Measurements from ENCODE around the gene SFSWAP. TPM values are rescaled to one million over a fixed set of nuclear protein-coding genes. Genes with fewer than 3 reads are reported as not detected.
"Not testable (repeated sequence)": the region's sequence is repeated elsewhere in the genome, so short reads cannot be mapped to it uniquely, and the experiment has no call there.

Gene SFSWAP
- total and polyA plus RNA-seq, 2 experiments from 2014 or later: 21.4 to 25.1 TPM

- H3K9me3 ChIP-seq (ENCODE audit: low read depth): no peaks in the 10 kb centered on the region
- H3K9me2 ChIP-seq (replicated peaks; ENCODE audit: insufficient read depth): no peaks in the 10 kb centered on the region
- no peaks in the 10 kb centered on the region for H4K20me1 ChIP-seq (ENCODE audit: insufficient read depth, poor library complexity, severe bottlenecking)
- H3K79me2 ChIP-seq: no peaks in the 10 kb centered on the region
- H3K36me3 ChIP-seq (replicated peaks; ENCODE audit: insufficient read depth, low read depth): no peaks in the 10 kb centered on the region
- no peak overlapping the region for H3K4me3 ChIP-seq
- WGBS (ENCODE audit: low lambda C conversion rate, missing lambda C conversion rate): 94% methylated on average over 14 of the region's 14 CpGs
- no peak for TF ChIP-seq EZH2 (IDR thresholded peaks at IDR 0.05; ENCODE audit: borderline replicate concordance)
- no peak for TF ChIP-seq CTCF (IDR thresholded peaks at IDR 0.05; ENCODE audit: poor library complexity)
- TF ChIP-seq EZH2phosphoT487 (IDR thresholded peaks at IDR 0.05; ENCODE audit: low read depth, severe bottlenecking, unreplicated experiment): no peak
- no peak overlapping the region for H3K27ac ChIP-seq
- no peak overlapping the region for H2AFZ ChIP-seq
- DNase-seq (ENCODE audit: low spot score): no peak
- H3K4me2 ChIP-seq: no peak overlapping the region
- H3K4me1 ChIP-seq (ENCODE audit: insufficient read depth): no peaks in the 10 kb centered on the region
- H3K27me3 ChIP-seq: no peaks in the 10 kb centered on the region
Observed at GRCh38 chr12:131776237-131776889, 65.5 kb downstream of the SFSWAP start.

GRCh38 chr12:131777269-131777668, 66.4 kb downstream of the SFSWAP start:
- not testable (repeated sequence) for DNase-seq (ENCODE audit: low spot score); H3K9me3 ChIP-seq (ENCODE audit: low read depth); H2AFZ ChIP-seq; H3K27ac ChIP-seq; H3K4me1 ChIP-seq (ENCODE audit: insufficient read depth); H3K27me3 ChIP-seq; H3K79me2 ChIP-seq; H3K9me2 ChIP-seq (replicated peaks; ENCODE audit: insufficient read depth); H3K4me2 ChIP-seq; H3K36me3 ChIP-seq (replicated peaks; ENCODE audit: insufficient read depth, low read depth); H3K4me3 ChIP-seq; H4K20me1 ChIP-seq (ENCODE audit: insufficient read depth, poor library complexity, severe bottlenecking)
- WGBS (ENCODE audit: low lambda C conversion rate, missing lambda C conversion rate): 94% methylated on average over 9 of the region's 9 CpGs

- Histone ChIP-seq H3K27me3 (no peaks in the 10 kb centered on the region), H3K4me1 (ENCODE audit: insufficient read depth) (no peaks in the 10 kb centered on the region), H3K27ac (no peak overlapping the region), H2AFZ (no peak overlapping the region), H3K4me2 (no peak overlapping the region), H3K36me3 (replicated peaks; ENCODE audit: insufficient read depth, low read depth) (no peaks in the 10 kb centered on the region), H3K9me2 (replicated peaks; ENCODE audit: insufficient read depth) (no peaks in the 10 kb centered on the region), H4K20me1 (ENCODE audit: insufficient read depth, poor library complexity, severe bottlenecking) (no peaks in the 10 kb centered on the region), H3K4me3 (no peak overlapping the region), H3K79me2 (no peaks in the 10 kb centered on the region), H3K9me3 (ENCODE audit: low read depth) (no peaks in the 10 kb centered on the region)
- TF ChIP-seq EZH2 (IDR thresholded peaks at IDR 0.05; ENCODE audit: borderline replicate concordance) (no peak), CTCF (IDR thresholded peaks at IDR 0.05; ENCODE audit: poor library complexity) (no peak), EZH2phosphoT487 (IDR thresholded peaks at IDR 0.05; ENCODE audit: low read depth, severe bottlenecking, unreplicated experiment) (no peak)
- WGBS (ENCODE audit: low lambda C conversion rate, missing lambda C conversion rate): 95% methylated on average over 23 of the region's 23 CpGs
- DNase-seq (ENCODE audit: low spot score): no peak
Observed at GRCh38 chr12:131779027-131779426, 68.1 kb downstream of the SFSWAP start.

- H3K36me3 ChIP-seq (replicated peaks; ENCODE audit: insufficient read depth, low read depth): no peaks in the 10 kb centered on the region
Observed at GRCh38 chr12:131782061-131782460, 71.2 kb downstream of the SFSWAP start.

More at GRCh38 chr12:131782061-131782460, 71.2 kb downstream of the SFSWAP start:
- 89% methylated on average over 2 of the region's 2 CpGs for WGBS (ENCODE audit: low lambda C conversion rate, missing lambda C conversion rate)
- Histone ChIP-seq H3K4me2 (no peak overlapping the region), H3K27me3 (no peaks in the 10 kb centered on the region), H3K4me1 (ENCODE audit: insufficient read depth) (no peaks in the 10 kb centered on the region), H3K79me2 (no peaks in the 10 kb centered on the region), H3K9me2 (replicated peaks; ENCODE audit: insufficient read depth) (no peaks in the 10 kb centered on the region), H4K20me1 (ENCODE audit: insufficient read depth, poor library complexity, severe bottlenecking) (no peaks in the 10 kb centered on the region), H3K9me3 (ENCODE audit: low read depth) (no peaks in the 10 kb centered on the region), H3K27ac (no peak overlapping the region), H2AFZ (no peak overlapping the region), H3K4me3 (no peak overlapping the region)
- DNase-seq (ENCODE audit: low spot score): no peak
- TF ChIP-seq EZH2 (IDR thresholded peaks at IDR 0.05; ENCODE audit: borderline replicate concordance) (no peak), EZH2phosphoT487 (IDR thresholded peaks at IDR 0.05; ENCODE audit: low read depth, severe bottlenecking, unreplicated experiment) (no peak), CTCF (IDR thresholded peaks at IDR 0.05; ENCODE audit: poor library complexity) (no peak)

Measured in hepatocyte (in vitro differentiated cells).